HepG2 (cell line): ENCODE results near the gene CAD. TPM values are rescaled to one million over a fixed set of nuclear protein-coding genes. Genes with fewer than 3 reads are reported as not detected.

Experiments used
- ATAC-seq: fragments of 200-7000 bp; cut with Tn5 transposase; 3 replicates; pipeline ENCODE4 v1.9.1; 2020; ENCODE audit warnings: mild to moderate bottlenecking, moderate library complexity
- BruUV-seq: library from RNA; stranded (reverse); fragments of 400-500 nt; replicated peaks from 2 replicates; lab custom pipeline; 2021; lab: Mats Ljungman, UMichigan
- CTCF ChIA-PET: fragments of 300-600 bp; formaldehyde crosslinking; extraction: SDS; loops from one replicate; lab custom pipeline; 2021; ENCODE audit warnings: low total read pairs, inconsistent platforms, low intra/inter-chr PET ratio; lab: Yijun Ruan, JAX
- POLR2A ChIA-PET: fragments of 350-600 bp; sonication (Branson Sonifier 250); formaldehyde crosslinking; loops from one replicate; lab custom pipeline; 2020; ENCODE audit warnings: antibody characterized with exemption, inconsistent platforms; lab: Yijun Ruan, JAX
- DNase-seq: peaks from one replicate; pipeline ENCODE4 v3.0.0-alpha.2; 2015; ENCODE audit warnings: low spot score
- FAIRE-seq: peaks from 3 replicates; lab custom pipeline; 2011; peaks lifted over from hg19 to GRCh38; lab: Jason Lieb, UNC
- H2AFZ ChIP-seq: one replicate; pipeline ENCODE4 v1.6.1; 2011; ENCODE audit warnings: low read length, inconsistent platforms
- H3K27ac ChIP-seq: fragments of 300-600 bp; 3 replicates; pipeline ENCODE4 v1.8.0; 2011; ENCODE audit warnings: mixed run types, mild to moderate bottlenecking, mixed read lengths, low read length, inconsistent platforms; ENCODE audit not compliant: insufficient read depth; ENCODE audit errors: extremely low read length
- H3K27me3 ChIP-seq, 2 experiments: fragments of 200-600 bp in 1 of 2; 2 replicates in 1 of 2; 3 replicates in 1 of 2; pipeline versions ENCODE4 v1.6.0 to v1.8.0; 2011; ENCODE audit warnings: low read length in 2 of 2, mild to moderate bottlenecking in 2 of 2, moderate library complexity in 2 of 2, inconsistent platforms in 1 of 2; ENCODE audit not compliant: insufficient read depth in 2 of 2, control insufficient read depth in 1 of 2
- H3K36me3 ChIP-seq, 2 experiments: fragments of 200-600 bp in 1 of 2; replicated peaks in 1 of 2; 2 replicates in 1 of 2; 3 replicates in 1 of 2; pipeline versions ENCODE4 v1.5.1 to v1.8.0; 2011; ENCODE audit warnings: low read length in 2 of 2, inconsistent platforms in 1 of 2; ENCODE audit not compliant: insufficient read depth in 2 of 2, control insufficient read depth in 1 of 2
- H3K4me1 ChIP-seq: 2 replicates; pipeline ENCODE4 v1.5.1; 2012; ENCODE audit warnings: low read length, inconsistent platforms; ENCODE audit not compliant: insufficient read depth
- H3K4me2 ChIP-seq: 2 replicates; pipeline ENCODE4 v1.6.0; 2011; ENCODE audit warnings: low read depth, low read length, inconsistent platforms
- H3K4me3 ChIP-seq, 3 experiments: fragments of 200-600 bp in 1 of 3; sonication (generic), shearing (Covaris generic) in 1 of 3; replicated peaks in 1 of 3; 2 replicates each; pipeline ENCODE4 v1.5.1; 2011 to 2016; ENCODE audit warnings: low read length in 3 of 3, inconsistent platforms in 2 of 3, low read depth in 2 of 3, mild to moderate bottlenecking in 2 of 3, control low read depth in 1 of 3, mixed read lengths in 1 of 3; ENCODE audit not compliant: insufficient read depth in 1 of 3
- H3K79me2 ChIP-seq: one replicate; pipeline ENCODE4 v1.6.1; 2011; ENCODE audit warnings: low read length, inconsistent platforms; ENCODE audit not compliant: insufficient read depth
- H3K9ac ChIP-seq: 2 replicates; pipeline ENCODE4 v1.6.0; 2011; ENCODE audit warnings: mild to moderate bottlenecking, low read depth, low read length, inconsistent platforms; ENCODE audit not compliant: insufficient read depth
- H3K9me3 ChIP-seq: 2 replicates; pipeline ENCODE4 v1.5.1; 2012; ENCODE audit warnings: mild to moderate bottlenecking, low read length
- H4K20me1 ChIP-seq: 2 replicates; pipeline ENCODE4 v1.6.0; 2011; ENCODE audit warnings: inconsistent platforms, mild to moderate bottlenecking, low read length, moderate library complexity; ENCODE audit not compliant: insufficient read depth
- ATF7 ChIP-seq, 2 experiments: fragments of 450-650 bp in 1 of 2; sonication (generic) in 1 of 2; formaldehyde crosslinking in 1 of 2; IDR thresholded peaks; 2 replicates each; pipeline versions ENCODE4 v1.4.0 to v1.6.1; 2016 to 2020; ENCODE audit warnings: antibody characterized with exemption in 1 of 2, mild to moderate bottlenecking in 1 of 2, missing genetic modification reagents in 1 of 2
- BHLHE40 ChIP-seq: IDR thresholded peaks from 2 replicates; pipeline ENCODE4 v1.6.1; 2011; ENCODE audit warnings: low read length, improper control_type of control experiment
- CSRNP2 ChIP-seq: sonication (generic); formaldehyde crosslinking; conservative IDR thresholded peaks from 2 replicates; pipeline ENCODE4 v1.8.0; 2022; ENCODE audit warnings: low read depth, missing genetic modification reagents
- DNMT3B ChIP-seq: conservative IDR thresholded peaks from 2 replicates; pipeline ENCODE4 v1.6.1; 2016; ENCODE audit warnings: missing biosample characterization, control low read depth
- GABPA ChIP-seq, 2 experiments: IDR thresholded peaks; 2 replicates each; pipeline ENCODE4 v1.6.1; 2011 to 2016; ENCODE audit warnings: low read depth in 2 of 2, low read length in 1 of 2, missing biosample characterization in 1 of 2, missing genetic modification characterization in 1 of 2
- GTF2F1 ChIP-seq: fragments of 150-350 bp; IDR thresholded peaks from 2 replicates; pipeline ENCODE4 v1.6.1; 2014; ENCODE audit warnings: low read length
- MAF1 ChIP-seq: sonication (generic); formaldehyde crosslinking; IDR thresholded peaks from 2 replicates; pipeline ENCODE4 v1.5.0; 2020; ENCODE audit warnings: missing genetic modification reagents, borderline replicate concordance
- MAX ChIP-seq: IDR thresholded peaks from 2 replicates; pipeline ENCODE4 v1.6.1; 2012; ENCODE audit warnings: inconsistent platforms
- MAZ ChIP-seq, 2 experiments: sonication (generic) in 1 of 2; formaldehyde crosslinking in 1 of 2; IDR thresholded peaks; 2 replicates each; pipeline versions ENCODE4 v1.5.0 to v1.6.1; 2012 to 2020; ENCODE audit warnings: low read depth in 2 of 2, mild to moderate bottlenecking in 2 of 2, borderline replicate concordance in 1 of 2, improper control_type of control experiment in 1 of 2, low read length in 1 of 2, missing genetic modification reagents in 1 of 2, moderate library complexity in 1 of 2
- SPEN ChIP-seq: sonication (generic); formaldehyde crosslinking; IDR thresholded peaks from 2 replicates; pipeline ENCODE4 v1.5.1; 2020; ENCODE audit warnings: low read depth, mild to moderate bottlenecking, missing genetic modification reagents
- ZBTB7B ChIP-seq: sonication (generic); formaldehyde crosslinking; IDR thresholded peaks from 2 replicates; pipeline ENCODE4 v1.4.0; 2020; ENCODE audit warnings: missing genetic modification reagents
- ZKSCAN1 ChIP-seq: fragments of 150-350 bp; IDR thresholded peaks from 2 replicates; pipeline ENCODE4 v1.6.1; 2014; ENCODE audit warnings: low read length
- ZNF225 ChIP-seq: sonication (generic); formaldehyde crosslinking; IDR thresholded peaks from 2 replicates; pipeline ENCODE4 v1.4.0; 2020; ENCODE audit warnings: mild to moderate bottlenecking, missing genetic modification reagents
- ZNF263 ChIP-seq: sonication (generic); formaldehyde crosslinking; IDR thresholded peaks from 2 replicates; pipeline ENCODE4 v1.4.0; 2020; ENCODE audit warnings: missing genetic modification reagents
- ZNF446 ChIP-seq: sonication (generic); formaldehyde crosslinking; IDR thresholded peaks from 2 replicates; pipeline ENCODE4 v1.5.0; 2020; ENCODE audit warnings: mild to moderate bottlenecking, missing genetic modification reagents
- ZNF619 ChIP-seq: sonication (generic); formaldehyde crosslinking; IDR thresholded peaks from 2 replicates; pipeline ENCODE4 v1.4.0; 2020; ENCODE audit warnings: mild to moderate bottlenecking, missing genetic modification reagents
- WGBS: methylation state at CpG from one replicate; pipeline ENCODE4 v1.1.6; 2017; ENCODE audit warnings: low lambda C conversion rate; 5-methylcytosine and 5-hydroxymethylcytosine counted together
- in situ Hi-C: cut with HindIII; loops from 2 replicates; pipeline ENCODE4 v1.10.0; 2017; ENCODE audit warnings: low pct_unique_long_range_greater_than_20kb; ENCODE audit not compliant: extremely low pct_ligation_motif_present
- intact Hi-C: fragments of 100-400 bp; cut with micrococcal nuclease; formaldehyde crosslinking; loops from one replicate; pipeline ENCODE4 v1.10.0; 2022; ENCODE audit not compliant: unreplicated experiment
- polyA plus RNA-seq, 8 experiments: library from polyadenylated mRNA; depleted of rRNA in 3 of 8; stranded (reverse) in 7 of 8; unstranded in 1 of 8; fragments of >200 nt; fragmentation: Illumina TruSeq in 4 of 8; extraction: Trizol in 4 of 8; gene quantifications; 2 replicates each; pipeline versions ENCODE4 v1.2.1 to v1.2.3, GENCODE V29; 2011 to 2016; ENCODE audit warnings: low read depth in 4 of 8, missing spikeins in 1 of 8, mixed read lengths in 1 of 8; ENCODE audit not compliant: insufficient read depth in 1 of 8
- total RNA-seq, 5 experiments: library from RNA; depleted of rRNA; stranded (reverse); fragments of >200 nt; fragmentation: Illumina TruSeq; extraction: Trizol; gene quantifications; 2 replicates each; pipeline ENCODE4 v1.2.3, GENCODE V29; 2016; ENCODE audit warnings: low read depth in 1 of 5
- TF ChIP-seq, protein P1 (sequence below): sonication (generic); formaldehyde crosslinking; IDR thresholded peaks from 2 replicates; pipeline ENCODE4 v1.5.1; 2020; ENCODE audit warnings: mild to moderate bottlenecking, moderate library complexity, missing genetic modification reagents
- TF ChIP-seq, protein P2 (sequence below): conservative IDR thresholded peaks from 2 replicates; pipeline ENCODE4 v1.6.1; 2018; ENCODE audit warnings: missing genetic modification reagents

The CAD gene
- total and polyA plus RNA-seq, 2 of the 13 experiments (the other 11 are each of a cell fraction or from before 2014, with no cell fraction given) = 21.7 to 37.0 TPM

DNA sequence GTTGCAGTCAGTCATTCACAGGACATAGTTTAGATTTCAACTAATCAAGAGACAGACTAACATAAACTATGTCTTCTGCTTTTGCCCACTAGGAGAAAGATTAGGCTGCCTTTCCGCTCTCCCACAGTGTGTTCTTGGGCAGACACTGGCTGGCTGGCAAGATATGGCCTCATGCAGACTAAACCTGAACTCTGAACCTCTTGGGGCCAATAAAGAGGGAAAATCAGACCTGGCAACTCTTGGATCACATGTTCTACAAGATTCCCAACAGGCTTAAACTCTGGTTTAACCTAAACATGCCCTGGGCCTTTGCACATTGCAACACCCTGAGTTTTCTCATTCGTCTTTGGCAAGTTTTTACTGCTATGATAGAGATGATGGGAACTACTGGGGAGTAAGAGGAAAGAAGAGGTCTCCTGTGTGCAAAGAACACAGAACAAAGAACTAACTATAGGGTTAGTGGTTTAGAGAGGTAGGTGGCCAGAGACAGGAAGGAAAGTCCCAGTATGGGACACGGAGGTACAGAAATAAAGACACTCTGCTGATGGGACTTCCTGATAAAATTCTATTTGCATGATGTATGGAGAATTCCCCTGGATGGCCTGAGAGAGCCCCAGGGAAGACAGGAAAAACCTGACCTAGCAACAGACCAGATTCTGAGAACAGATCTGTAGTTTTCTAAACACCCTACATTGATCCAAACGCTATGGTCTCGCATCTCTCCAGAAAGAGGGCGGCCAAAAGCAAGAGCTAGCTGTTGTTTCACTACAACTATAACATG lies 7.4 kb upstream of the CAD start:
- Histone ChIP-seq H3K36me3 (peaks cover 27 to 49% of the 10 kb centered on the region in 2 experiments), H3K9ac (peak overlapping the region; percentile 99), H3K4me3 (peak overlapping the region; percentile 8 to 26 (median 19); a peak in 5 of 6 replicates), H3K79me2 (peaks cover 47% of the 10 kb centered on the region), H3K27me3 (no peaks in the 10 kb centered on the region; a peak in 1 of 5 replicates), H3K9me3 (no peaks in the 10 kb centered on the region), H3K27ac (peak overlapping the region; percentile 62), H4K20me1 (no peaks in the 10 kb centered on the region), H3K4me1 (peaks cover 68% of the 10 kb centered on the region), H3K4me2 (peak overlapping the region; percentile 93), H2AFZ (no peak overlapping the region)
- intact Hi-C loops (loop anchor here (5.0 kb wide), 1 partner anchor 113 kb away; no protein-coding TSS in a partner anchor), in situ Hi-C loops (no loop called here)
- 54% methylated on average over 6 of the region's 6 CpGs for WGBS
- DNase-seq = peak; percentile 76
- TSS peak; percentile 34 for BruUV-seq
- FAIRE-seq = peak; percentile 88
- ATAC-seq = peak; percentile 20
- CTCF ChIA-PET = no interaction called here
- POLR2A ChIA-PET = interaction anchor here (1.1 to 1.7 kb wide), 4 partner anchors 13 to 114 kb away, joined by 4 to 5 read pairs (median 4); partner anchors contain the start of gene PREB
- TF ChIP-seq ZBTB7B (CRISPR knock-in tag) (no peak), ZKSCAN1 (no peak), DNMT3B (CRISPR knock-in tag) (peak; percentile 39; the same call in 1 of the 2 replicates), CSRNP2 (CRISPR knock-in tag) (no peak), ZNF225 (no peak), MAF1 (CRISPR knock-in tag) (no peak), ZNF619 (CRISPR knock-in tag) (no peak), MAZ (IDR thresholded peaks at IDR 0.05; ENCODE audit: borderline replicate concordance, low read depth, low read length) (no peak), MAZ (CRISPR knock-in tag; IDR thresholded peaks at IDR 0.05; ENCODE audit: low read depth) (0 out of 2 replicates have a peak, but pooled peaks have one; percentile 38), ZNF446 (no peak), BHLHE40 (no peak), ZNF263 (CRISPR knock-in tag) (no peak), GABPA (IDR thresholded peaks at IDR 0.05; ENCODE audit: low read depth, low read length) (no peak), GABPA (CRISPR knock-in tag; IDR thresholded peaks at IDR 0.05; ENCODE audit: low read depth) (no peak), SPEN (no peak), GTF2F1 (no peak), MAX (peak; percentile 61), ATF7 (IDR thresholded peaks at IDR 0.05) (no peak), ATF7 (CRISPR knock-in tag; IDR thresholded peaks at IDR 0.05) (no peak)
- TF ChIP-seq, protein P1, sequence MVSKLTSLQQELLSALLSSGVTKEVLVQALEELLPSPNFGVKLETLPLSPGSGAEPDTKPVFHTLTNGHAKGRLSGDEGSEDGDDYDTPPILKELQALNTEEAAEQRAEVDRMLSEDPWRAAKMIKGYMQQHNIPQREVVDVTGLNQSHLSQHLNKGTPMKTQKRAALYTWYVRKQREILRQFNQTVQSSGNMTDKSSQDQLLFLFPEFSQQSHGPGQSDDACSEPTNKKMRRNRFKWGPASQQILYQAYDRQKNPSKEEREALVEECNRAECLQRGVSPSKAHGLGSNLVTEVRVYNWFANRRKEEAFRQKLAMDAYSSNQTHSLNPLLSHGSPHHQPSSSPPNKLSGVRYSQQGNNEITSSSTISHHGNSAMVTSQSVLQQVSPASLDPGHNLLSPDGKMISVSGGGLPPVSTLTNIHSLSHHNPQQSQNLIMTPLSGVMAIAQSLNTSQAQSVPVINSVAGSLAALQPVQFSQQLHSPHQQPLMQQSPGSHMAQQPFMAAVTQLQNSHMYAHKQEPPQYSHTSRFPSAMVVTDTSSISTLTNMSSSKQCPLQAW (CRISPR knock-in tag) = peak; percentile 33; the same call in 1 of the 2 replicates
- TF ChIP-seq, protein P2, sequence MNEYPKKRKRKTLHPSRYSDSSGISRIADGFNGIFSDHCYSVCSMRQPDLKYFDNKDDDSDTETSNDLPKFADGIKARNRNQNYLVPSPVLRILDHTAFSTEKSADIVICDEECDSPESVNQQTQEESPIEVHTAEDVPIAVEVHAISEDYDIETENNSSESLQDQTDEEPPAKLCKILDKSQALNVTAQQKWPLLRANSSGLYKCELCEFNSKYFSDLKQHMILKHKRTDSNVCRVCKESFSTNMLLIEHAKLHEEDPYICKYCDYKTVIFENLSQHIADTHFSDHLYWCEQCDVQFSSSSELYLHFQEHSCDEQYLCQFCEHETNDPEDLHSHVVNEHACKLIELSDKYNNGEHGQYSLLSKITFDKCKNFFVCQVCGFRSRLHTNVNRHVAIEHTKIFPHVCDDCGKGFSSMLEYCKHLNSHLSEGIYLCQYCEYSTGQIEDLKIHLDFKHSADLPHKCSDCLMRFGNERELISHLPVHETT (CRISPR knock-in tag) = 0 out of 2 replicates have a peak, but pooled peaks have one; percentile 22
